Globus pallidus (tissue), 1 donor: ENCODE measurements around the gene PHF24.
"Not testable (repeated sequence)": the region's sequence is repeated elsewhere in the genome, so short reads cannot be mapped to it uniquely, and the experiment has no call there.

Experiments used
- DNase-seq: peaks from one replicate; pipeline ENCODE4 v3.0.0-alpha.2; 2015; ENCODE audit warnings: low spot score

Gene PHF24

GRCh38 chr9:34997379-34997781 lies 39.3 kb downstream of the PHF24 start:
- no peak for DNase-seq

DNA sequence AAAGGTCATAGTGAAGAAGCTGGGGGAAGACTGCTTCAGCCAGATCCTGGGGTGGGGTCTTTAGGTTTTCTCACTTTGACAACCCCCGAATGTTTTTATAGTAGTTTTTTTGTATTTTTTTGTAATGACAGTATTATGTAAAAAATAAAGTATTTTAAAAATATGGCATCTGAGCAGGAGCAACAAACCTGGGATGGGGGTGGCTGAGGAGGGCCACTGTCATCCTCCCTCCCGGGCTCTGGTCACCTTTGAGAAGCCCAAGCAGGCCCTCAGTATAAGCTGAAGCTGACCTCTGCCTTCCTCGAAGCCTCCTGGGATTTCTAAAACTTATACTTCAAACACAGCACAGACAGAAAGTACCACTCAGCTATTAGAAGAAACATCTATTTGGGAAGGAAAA lies 40.2 kb downstream of the PHF24 start:
- no peak for DNase-seq

DNA sequence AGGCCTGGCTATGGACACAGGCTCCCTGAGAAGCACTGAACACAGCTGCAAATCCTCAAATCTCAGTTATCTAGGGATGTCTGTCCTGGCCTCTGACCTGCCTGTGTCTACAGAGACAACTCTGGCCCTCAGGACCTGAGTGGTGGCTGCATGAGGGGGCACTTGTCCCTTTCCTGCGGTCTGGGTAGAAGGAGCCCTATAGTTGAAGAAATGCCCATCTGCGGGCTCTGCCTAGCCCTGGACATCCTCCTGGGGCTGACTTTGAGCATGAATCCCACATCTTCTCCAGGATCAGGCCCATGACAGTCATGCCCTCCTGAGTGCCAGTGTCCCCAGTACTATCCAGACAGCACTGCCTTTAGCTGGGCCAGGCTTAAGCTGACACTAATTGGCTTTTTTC lies 41.5 kb downstream of the PHF24 start:
- no peak for DNase-seq

DNA sequence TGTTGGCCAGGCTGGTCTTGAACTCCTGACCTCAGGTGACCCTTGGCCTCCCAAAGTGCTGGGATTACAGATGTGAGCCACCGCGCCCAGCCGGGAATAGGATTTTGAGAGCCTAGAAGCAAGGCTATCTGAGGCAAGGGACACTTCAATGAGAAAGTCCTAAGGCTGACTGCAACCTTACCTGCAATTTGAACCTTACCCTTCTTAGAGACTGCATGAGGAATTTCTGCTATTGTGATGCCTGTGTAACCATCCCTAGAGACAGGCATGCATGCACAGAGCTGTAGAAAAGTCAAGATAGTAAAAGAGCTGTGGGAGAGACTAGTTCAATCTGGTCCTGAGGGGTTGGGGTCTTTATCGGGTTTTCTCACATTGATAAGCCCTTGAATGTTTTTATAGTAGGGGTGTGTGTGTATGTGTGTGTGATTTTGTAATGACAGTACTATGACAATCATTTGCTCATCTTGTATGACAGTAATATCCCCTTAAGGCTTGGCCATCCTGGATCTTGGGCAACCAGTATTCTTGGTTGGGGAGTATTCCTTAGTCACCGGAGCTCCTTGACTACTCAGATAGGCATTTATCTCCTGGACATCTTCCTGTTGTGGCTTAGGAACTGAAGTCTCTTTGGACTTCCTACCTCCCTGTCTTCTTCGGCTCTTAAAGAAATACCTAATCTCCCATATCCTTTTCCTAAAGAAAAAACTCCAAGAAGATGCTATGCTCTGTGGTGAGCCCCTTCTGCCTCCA lies 42.6 kb downstream of the PHF24 start:
- DNase-seq: no peak

GRCh38 chr9:35001285-35001677 lies 43.2 kb downstream of the PHF24 start:
- DNase-seq: no peak

GRCh38 chr9:35001803-35002502 lies 43.9 kb downstream of the PHF24 start:
- DNase-seq: no peak

DNA sequence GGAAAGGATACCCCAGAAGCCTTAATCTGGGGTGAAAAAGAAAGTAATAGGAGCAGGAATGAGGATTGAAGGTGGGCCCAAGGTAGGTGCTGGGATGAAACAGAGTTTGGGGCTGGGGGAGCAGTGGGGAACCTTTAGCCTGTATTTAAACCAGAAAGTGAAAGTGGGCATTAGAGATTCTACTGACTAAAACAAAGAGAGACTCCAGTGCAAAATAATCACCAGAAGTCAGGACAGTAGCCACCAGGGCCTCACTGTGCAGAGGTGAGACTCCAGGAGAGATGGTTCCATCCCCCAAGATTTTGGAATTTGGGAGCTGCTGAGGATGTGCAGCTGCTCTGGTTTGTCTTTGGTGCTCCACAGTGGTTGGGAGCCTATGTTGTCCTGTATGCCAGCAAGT lies 44.5 kb downstream of the PHF24 start:
- DNase-seq: no peak

DNA sequence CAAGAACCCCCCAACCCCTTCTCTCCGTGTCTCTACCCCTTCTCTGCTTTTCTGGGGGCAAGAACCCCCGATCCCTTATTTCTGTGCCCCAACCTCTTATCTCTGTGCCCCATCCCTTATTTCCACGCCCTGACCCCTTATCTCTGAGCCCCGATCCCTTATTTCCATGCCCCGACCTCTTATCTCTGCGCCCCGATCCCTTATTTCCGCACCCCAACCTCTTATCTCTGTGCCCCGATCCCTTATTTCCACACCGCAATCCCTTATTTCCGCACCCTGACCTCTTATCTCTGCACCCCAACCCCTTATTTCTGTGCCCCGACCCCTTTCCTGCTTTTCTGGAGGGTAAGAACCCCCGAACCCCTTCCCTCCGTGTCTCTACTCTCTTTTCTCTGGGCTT lies 46.2 kb downstream of the PHF24 start:
- DNase-seq: not testable (repeated sequence)

- DNase-seq: no peak
Measured at GRCh38 chr9:35010351-35010958, 52.4 kb downstream of the PHF24 start.

- no peak for DNase-seq
Measured at GRCh38 chr9:35014517-35014916, 56.4 kb downstream of the PHF24 start.

DNA sequence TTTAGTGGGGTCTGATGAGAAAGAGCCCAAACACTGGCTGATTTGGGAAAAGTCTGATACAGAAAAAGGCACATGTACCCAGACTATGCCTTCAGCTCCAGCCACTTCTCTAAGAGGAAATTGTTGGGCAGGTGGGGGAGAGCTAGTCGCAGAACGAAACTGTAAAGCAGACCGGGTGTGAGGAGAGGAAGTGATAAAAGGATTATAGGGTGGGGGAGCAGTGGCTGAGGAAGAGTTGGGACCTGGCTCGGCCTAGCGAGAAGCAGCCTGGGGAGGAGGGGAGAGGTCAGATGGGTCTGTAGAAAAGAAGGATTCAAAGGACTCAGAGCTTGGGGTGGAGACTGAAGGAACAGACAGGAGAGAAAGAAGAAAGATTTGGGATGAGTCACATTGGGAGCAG lies 65.4 kb downstream of the PHF24 start:
- not testable (repeated sequence) for DNase-seq

- no peak for DNase-seq
Measured at GRCh38 chr9:35026671-35027070, 68.6 kb downstream of the PHF24 start.

DNA sequence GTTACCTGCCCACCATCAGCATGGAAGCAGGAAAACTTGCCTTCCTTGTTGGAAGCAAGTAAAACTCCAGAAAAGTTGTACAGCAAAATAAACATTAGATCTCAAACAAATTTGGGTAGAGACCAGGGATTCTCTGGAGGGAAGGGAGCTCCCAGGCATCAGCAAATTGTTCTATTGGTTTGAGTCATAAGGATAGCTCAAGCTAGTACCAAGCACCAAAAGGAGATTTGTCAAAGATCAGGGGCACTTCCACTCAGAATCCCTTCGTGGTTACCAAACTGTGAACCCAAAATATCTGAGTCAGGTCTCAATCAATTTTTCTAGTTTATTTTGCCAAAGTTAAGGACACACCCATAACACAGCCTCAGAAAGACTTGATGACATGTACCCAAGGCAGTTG lies 69.3 kb downstream of the PHF24 start:
- DNase-seq: no peak

DNA sequence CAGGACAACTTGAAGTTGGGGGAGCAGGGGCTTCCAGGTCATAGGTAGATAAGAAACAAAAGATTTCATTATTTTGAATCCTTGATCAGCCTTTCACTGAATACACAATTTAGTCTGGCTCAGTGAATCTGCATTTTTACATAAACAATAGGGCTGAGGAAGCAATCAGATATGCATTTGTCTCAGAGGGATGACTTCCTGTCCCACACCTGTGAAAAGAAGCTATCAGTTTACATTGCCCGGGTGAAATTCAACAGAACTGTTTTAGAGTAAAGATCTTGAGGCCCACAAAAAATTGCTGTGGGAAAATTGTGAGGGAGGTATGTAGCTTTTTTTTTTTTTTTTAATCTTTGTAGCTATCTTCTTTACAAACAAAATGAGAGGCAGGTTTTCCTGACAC lies 69.8 kb downstream of the PHF24 start:
- DNase-seq: no peak

DNA sequence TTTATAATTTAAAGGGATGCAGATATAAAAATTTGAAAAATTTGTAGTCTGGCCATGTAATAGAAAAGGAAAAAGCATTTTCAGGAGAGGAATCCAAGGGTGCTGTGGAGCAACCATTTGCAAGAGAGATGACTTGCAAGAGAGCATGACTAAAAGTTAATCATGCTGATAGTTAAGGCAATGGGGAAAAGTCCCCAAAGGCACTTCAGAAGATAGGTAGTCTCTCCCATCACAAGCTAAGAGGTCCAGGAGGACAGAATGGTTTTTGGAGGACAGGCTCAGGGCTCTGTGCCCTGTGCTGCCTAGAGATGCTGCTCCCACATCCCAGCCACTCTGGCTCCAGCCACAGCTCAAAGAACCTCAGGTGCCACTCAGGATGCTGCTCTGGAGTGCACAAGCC lies 70.3 kb downstream of the PHF24 start:
- DNase-seq: no peak

DNA sequence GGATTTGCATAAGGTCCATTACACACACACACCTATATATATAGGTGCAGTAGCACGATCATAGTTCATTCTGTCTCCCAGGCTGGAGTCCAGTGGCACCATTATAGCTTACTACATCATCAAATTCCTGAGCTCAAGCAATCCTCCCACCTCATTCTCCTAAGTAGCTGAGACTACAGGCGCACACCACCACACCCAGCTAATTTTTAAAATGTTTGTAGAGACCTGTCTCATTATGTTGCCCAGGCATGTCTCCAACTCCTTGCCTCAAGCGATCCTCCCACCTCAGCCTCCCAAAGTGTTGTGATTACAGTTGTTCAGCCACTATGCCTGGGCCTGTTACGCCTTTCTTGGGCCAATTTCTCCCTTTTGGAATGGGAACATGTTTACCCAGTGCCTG lies 71.2 kb downstream of the PHF24 start:
- no peak for DNase-seq

DNA sequence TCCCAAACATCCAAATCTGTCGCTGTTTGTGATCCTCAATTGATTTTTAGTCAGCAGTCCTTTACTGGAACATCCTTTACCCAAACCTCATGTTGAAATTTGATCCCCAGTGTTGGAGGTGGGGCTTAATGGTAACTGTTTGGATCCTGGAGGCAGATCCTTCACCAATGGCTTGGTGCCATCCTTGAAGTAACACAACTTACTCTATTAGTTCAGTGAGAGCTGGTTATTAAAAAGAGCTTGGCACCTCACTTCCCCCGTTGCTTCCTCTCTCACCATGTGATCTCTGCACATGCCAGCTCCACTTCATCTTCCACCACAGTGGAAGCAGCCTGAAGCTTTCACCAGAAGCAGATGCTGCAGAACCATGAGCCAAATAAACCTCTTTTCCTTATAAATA lies 71.8 kb downstream of the PHF24 start:
- DNase-seq: no peak
